K562 (cell line): ENCODE measurements around the gene OSBP2. TPM values are rescaled to one million over a fixed set of nuclear protein-coding genes. Genes with fewer than 3 reads are reported as not detected.

Source experiments
- ATAC-seq: fragments of 200-7000 bp; cut with Tn5 transposase; 3 replicates; pipeline ENCODE4 v1.9.1; 2020; ENCODE audit warnings: moderate library complexity
- BruUV-seq: library from RNA; stranded (reverse); fragments of 400-500 nt; replicated peaks from 2 replicates; lab custom pipeline; 2021; lab: Mats Ljungman, UMichigan
- CTCF ChIA-PET: fragments of 300-600 bp; formaldehyde crosslinking; extraction: SDS; loops from one replicate; lab custom pipeline; 2021; ENCODE audit warnings: low intra/inter-chr PET ratio; lab: Yijun Ruan, JAX
- POLR2A ChIA-PET: fragments of 300-600, 350-650 bp; sonication (Branson Sonifier 250); formaldehyde crosslinking; extraction: SDS; loops from one replicate; lab custom pipeline; 2021; ENCODE audit warnings: antibody characterized with exemption, inconsistent platforms; lab: Yijun Ruan, JAX
- DNase-seq, 4 experiments: peaks; one replicate each; pipeline versions ENCODE4 v3.0.0 to v3.0.0-alpha.2; 2011 to 2018; ENCODE audit warnings: low spot score in 3 of 4, mixed read lengths in 3 of 4; ENCODE audit errors: extremely low read depth in 1 of 4
- FAIRE-seq: peaks from 2 replicates; lab custom pipeline; 2011; peaks lifted over from hg19 to GRCh38; lab: Jason Lieb, UNC
- H2AFZ ChIP-seq: 2 replicates; pipeline ENCODE4 v1.6.0; 2011; ENCODE audit warnings: low read depth, low read length, control low read depth, inconsistent platforms
- H3K27ac ChIP-seq: fragments of 200-600 bp; 3 replicates; pipeline ENCODE4 v1.8.0; 2011; ENCODE audit warnings: low read depth, mild to moderate bottlenecking, control low read depth, inconsistent platforms, low read length, moderate library complexity, mixed read lengths; ENCODE audit errors: extremely low read depth
- H3K27me3 ChIP-seq, 2 experiments: fragments of 300-600 bp in 1 of 2; 2 replicates in 1 of 2; 3 replicates in 1 of 2; pipeline versions ENCODE4 v1.6.0 to v1.8.0; 2011; ENCODE audit warnings: inconsistent platforms in 2 of 2, low read length in 2 of 2, mild to moderate bottlenecking in 1 of 2, mixed read lengths in 1 of 2, moderate library complexity in 1 of 2; ENCODE audit not compliant: control insufficient read depth in 2 of 2, insufficient read depth in 2 of 2
- H3K36me3 ChIP-seq: fragments of 300-600 bp; 3 replicates; pipeline ENCODE4 v1.8.0; 2011; ENCODE audit warnings: mild to moderate bottlenecking, low read length, inconsistent platforms; ENCODE audit not compliant: control insufficient read depth, insufficient read depth
- H3K4me1 ChIP-seq, 2 experiments: fragments of 200-600 bp in 1 of 2; replicated peaks in 1 of 2; 2 replicates in 1 of 2; 3 replicates in 1 of 2; pipeline versions ENCODE4 v1.5.1 to v1.8.0; 2011; ENCODE audit warnings: inconsistent platforms in 2 of 2, low read length in 2 of 2, mild to moderate bottlenecking in 1 of 2, mixed read lengths in 1 of 2, moderate library complexity in 1 of 2; ENCODE audit not compliant: control insufficient read depth in 2 of 2, insufficient read depth in 2 of 2
- H3K4me2 ChIP-seq: 2 replicates; pipeline ENCODE4 v1.6.1; 2011; ENCODE audit warnings: low read length, control low read depth, inconsistent platforms, mixed read lengths; ENCODE audit not compliant: insufficient read depth
- H3K4me3 ChIP-seq: fragments of 200-600 bp; sonication (generic), shearing (Covaris generic); 2 replicates; pipeline ENCODE4 v1.5.1; 2016; ENCODE audit warnings: control low read depth, inconsistent platforms
- H3K79me2 ChIP-seq: fragments of 200-600 bp; 3 replicates; pipeline ENCODE4 v1.8.0; 2011; ENCODE audit warnings: low read length, inconsistent platforms; ENCODE audit not compliant: control insufficient read depth, insufficient read depth
- H3K9ac ChIP-seq, 2 experiments: 2 replicates each; pipeline versions ENCODE4 v1.6.0 to v1.6.1; 2011; ENCODE audit warnings: low read depth in 2 of 2, low read length in 2 of 2, control low read depth in 1 of 2, inconsistent platforms in 1 of 2, mild to moderate bottlenecking in 1 of 2, mixed read lengths in 1 of 2; ENCODE audit not compliant: insufficient read depth in 1 of 2
- H3K9me1 ChIP-seq: one replicate; pipeline ENCODE4 v1.6.0; 2011; ENCODE audit warnings: inconsistent platforms, mild to moderate bottlenecking, low read length, moderate library complexity; ENCODE audit not compliant: control insufficient read depth, insufficient read depth
- H3K9me3 ChIP-seq: replicated peaks from 2 replicates; pipeline ENCODE4 v1.5.1; 2011; ENCODE audit warnings: low read depth, low read length, inconsistent platforms; ENCODE audit not compliant: control insufficient read depth, insufficient read depth
- H4K20me1 ChIP-seq: replicated peaks from 2 replicates; pipeline ENCODE4 v1.6.1; 2011; ENCODE audit warnings: low read length, inconsistent platforms, mixed read lengths; ENCODE audit not compliant: control insufficient read depth, insufficient read depth
- AFF1 ChIP-seq, 2 experiments: fragments of 450-650 bp; IDR thresholded peaks; 2 replicates each; pipeline ENCODE4 v1.6.1; 2018; ENCODE audit warnings: mild to moderate bottlenecking in 2 of 2, low read depth in 1 of 2; ENCODE audit not compliant: partially characterized antibody in 2 of 2
- BRD4 ChIP-seq: fragments of 200-600 bp; sonication (generic); IDR thresholded peaks from 2 replicates; pipeline ENCODE4 v1.6.1; 2017; ENCODE audit warnings: inconsistent platforms
- ELF4 ChIP-seq: fragments of 450-650 bp; formaldehyde crosslinking; IDR thresholded peaks from 2 replicates; pipeline ENCODE4 v1.4.0; 2022; ENCODE audit warnings: missing genetic modification characterization
- FOXA3 ChIP-seq, 2 experiments: fragments of 450-650 bp in 1 of 2; sonication (generic) in 1 of 2; formaldehyde crosslinking; IDR thresholded peaks in 1 of 2; conservative IDR thresholded peaks in 1 of 2; 2 replicates each; pipeline versions ENCODE4 v1.4.0 to v1.8.0; 2020 to 2022; ENCODE audit warnings: mild to moderate bottlenecking in 2 of 2, missing genetic modification reagents in 1 of 2
- SIN3A ChIP-seq, 2 experiments: fragments of 150-350 bp in 1 of 2; IDR thresholded peaks; 2 replicates each; pipeline ENCODE4 v1.6.1; 2011 to 2016; ENCODE audit warnings: borderline replicate concordance in 2 of 2, low read depth in 2 of 2, low read length in 2 of 2, mild to moderate bottlenecking in 2 of 2, moderate library complexity in 2 of 2; ENCODE audit not compliant: control insufficient read depth in 1 of 2
- TARDBP ChIP-seq: fragments of 450-650 bp; IDR thresholded peaks from 2 replicates; pipeline ENCODE4 v1.6.1; 2016
- ZC3H8 ChIP-seq: fragments of 450-650 bp; IDR thresholded peaks from 2 replicates; pipeline ENCODE4 v1.6.1; 2017
- ZNF57 ChIP-seq: fragments of 450-650 bp; formaldehyde crosslinking; IDR thresholded peaks from 2 replicates; pipeline ENCODE4 v1.4.0; 2020; ENCODE audit warnings: mild to moderate bottlenecking, moderate library complexity
- WGBS: fragments of 100-300 bp; shearing (Covaris generic); methylation state at CpG from one replicate; pipeline ENCODE4 v1.1.6; 2016; ENCODE audit warnings: low coverage, mixed read lengths; ENCODE audit not compliant: insufficient coverage; ENCODE audit errors: missing lambda C conversion rate; 5-methylcytosine and 5-hydroxymethylcytosine counted together
- in situ Hi-C: fragments of 300-500 bp; cut with MboI; formaldehyde crosslinking; loops from 4 replicates; pipeline ENCODE4 v1.15.0; 2018; ENCODE audit warnings: inconsistent platforms, mixed read lengths
- intact Hi-C: fragments of 100-400 bp; cut with micrococcal nuclease; formaldehyde crosslinking; loops from 2 replicates; pipeline ENCODE4 v1.14.2; 2022
- polyA plus RNA-seq, 8 experiments: library from polyadenylated mRNA; depleted of rRNA in 4 of 8; stranded (reverse) in 5 of 8; unstranded in 3 of 8; fragments of >200 nt; fragmentation: Nextera tagmentation in 2 of 8; fragmentation: Illumina TruSeq in 1 of 8; extraction: Ambion mirVana in 2 of 8; extraction: Trizol in 1 of 8; gene quantifications; 2 replicates each; pipeline versions ENCODE4 v1.2.1 to v1.2.3, GENCODE V29; 2011 to 2014; ENCODE audit warnings: inconsistent platforms in 1 of 8, missing spikeins in 1 of 8
- total RNA-seq, 7 experiments: library from RNA; depleted of rRNA in 6 of 7; stranded (reverse); fragments of >200 nt in 6 of 7; fragmentation: Illumina TruSeq in 2 of 7; extraction: Trizol in 2 of 7; gene quantifications; 2 replicates each; pipeline versions ENCODE4 v1.2.1 to v1.2.3, GENCODE V29; 2011 to 2021; ENCODE audit warnings: low replicate concordance in 1 of 7

The OSBP2 gene
- total and polyA plus RNA-seq, 9 of the 15 experiments (the other 6 are each of a cell fraction or from before 2014, with no cell fraction given) = 0.52 to 29.5 (median 21.6) TPM

- Histone ChIP-seq H3K9me1 (no peaks in the 10 kb centered on the region), H3K27me3 (no peaks in the 10 kb centered on the region), H3K4me1 (peaks cover 7 to 16% of the 10 kb centered on the region in 2 experiments; a peak in 3 of 5 replicates), H3K4me2 (peak overlapping the region; percentile 87), H3K9me3 (no peaks in the 10 kb centered on the region), H3K9ac (peak overlapping the region; percentile 56 to 91), H2AFZ (peak overlapping the region; percentile 95), H3K27ac (no peak overlapping the region), H4K20me1 (no peaks in the 10 kb centered on the region), H3K4me3 (peak overlapping the region; percentile 48), H3K79me2 (no peaks in the 10 kb centered on the region), H3K36me3 (no peaks in the 10 kb centered on the region)
- ChIA-PET CTCF (no interaction called here), POLR2A (interaction anchor here (0.6 to 1.1 kb wide), 4 partner anchors 16 to 241 kb away, joined by 3 to 4 read pairs (median 3); partner anchors contain the start of gene SLC35E4)
- FAIRE-seq = no peak
- in situ Hi-C loops = no loop called here
- no peak for DNase-seq
- 37% methylated on average over 16 of the region's 18 CpGs for WGBS
- intact Hi-C loops = loop anchor here (10.0 kb wide), 1 partner anchor 88 kb away; no protein-coding TSS in a partner anchor
- no peak for ATAC-seq
- TF ChIP-seq ELF4 (CRISPR knock-in tag) = no peak
- no peak for TF ChIP-seq ZNF57 (CRISPR knock-in tag)
- TF ChIP-seq SIN3A (IDR thresholded peaks at IDR 0.05; ENCODE audit: borderline replicate concordance in 2 of 2, control insufficient read depth in 1 of 2, low read depth in 2 of 2, low read length in 2 of 2) = no peak
- no peak for TF ChIP-seq AFF1 (IDR thresholded peaks at IDR 0.05; ENCODE audit: low read depth in 1 of 2, partially characterized antibody in 2 of 2)
- TF ChIP-seq TARDBP = no peak
- TF ChIP-seq ZC3H8 = no peak
- no peak for TF ChIP-seq BRD4
- 0 out of 4 replicates have a peak, but pooled peaks of 1 of the 2 experiments have one; percentile 3 for TF ChIP-seq FOXA3 (CRISPR knock-in tag; conservative IDR thresholded peaks at IDR 0.05 in 1 of 2, IDR thresholded peaks at IDR 0.05 in 1 of 2)
- no TSS peak for BruUV-seq
These were observed 27.6 kb upstream of the OSBP2 start for GRCh38 chr22:30667107-30667493.
